GM23248 (cell line): ENCODE data around the gene TBC1D22A. TPM values are rescaled to one million over a fixed set of nuclear protein-coding genes. Genes with fewer than 3 reads are reported as not detected.
A peak's percentile ranks its signal among the peaks of the same experiment; 100 is the strongest.
"Not testable (repeated sequence)": the region's sequence is repeated elsewhere in the genome, so short reads cannot be mapped to it uniquely, and the experiment has no call there.

Experiments used
- DNase-seq: peaks from one replicate; pipeline ENCODE4 v3.0.0-alpha.2; 2015
- H2AFZ ChIP-seq: fragments of 200-600 bp; sonication (generic); 2 replicates; pipeline ENCODE4 v1.6.1; 2016; ENCODE audit warnings: antibody characterized with exemption
- H3F3A ChIP-seq: fragments of 200-600 bp; sonication (generic); 2 replicates; pipeline ENCODE4 v1.6.1; 2016; ENCODE audit warnings: mild to moderate bottlenecking, antibody characterized with exemption, mixed run types; ENCODE audit not compliant: insufficient read depth
- H3K27ac ChIP-seq: fragments of 200-600 bp; sonication (generic); 2 replicates; pipeline ENCODE4 v1.5.1; 2016; ENCODE audit warnings: mild to moderate bottlenecking
- H3K27me3 ChIP-seq: fragments of 200-600 bp; sonication (generic); replicated peaks from 2 replicates; pipeline ENCODE4 v1.6.1; 2016; ENCODE audit warnings: mild to moderate bottlenecking; ENCODE audit not compliant: insufficient read depth
- H3K36me3 ChIP-seq: fragments of 200-600 bp; sonication (generic); 2 replicates; pipeline ENCODE4 v1.6.1; 2016; ENCODE audit warnings: low read depth, mild to moderate bottlenecking
- H3K4me1 ChIP-seq: fragments of 200-600 bp; sonication (generic); 2 replicates; pipeline ENCODE4 v1.6.1; 2016; ENCODE audit warnings: mild to moderate bottlenecking; ENCODE audit not compliant: insufficient read depth
- H3K4me2 ChIP-seq: fragments of 200-600 bp; sonication (generic); one replicate; pipeline ENCODE4 v1.6.1; 2016; ENCODE audit warnings: mild to moderate bottlenecking; ENCODE audit not compliant: unreplicated experiment
- H3K4me3 ChIP-seq: fragments of 200-600 bp; sonication (generic); 2 replicates; pipeline ENCODE4 v1.5.1; 2016; ENCODE audit warnings: mild to moderate bottlenecking
- H3K79me2 ChIP-seq: fragments of 200-600 bp; sonication (generic); 2 replicates; pipeline ENCODE4 v1.6.1; 2016; ENCODE audit warnings: mild to moderate bottlenecking; ENCODE audit not compliant: insufficient read depth
- H3K9ac ChIP-seq: fragments of 200-600 bp; sonication (generic); 2 replicates; pipeline ENCODE4 v1.6.1; 2016; ENCODE audit warnings: mild to moderate bottlenecking
- H3K9me2 ChIP-seq: fragments of 200-600 bp; sonication (generic); 2 replicates; pipeline ENCODE4 v1.6.1; 2016; ENCODE audit warnings: mixed run types, mild to moderate bottlenecking, moderate library complexity; ENCODE audit not compliant: insufficient read depth
- H3K9me3 ChIP-seq: fragments of 200-600 bp; sonication (generic); one replicate; pipeline ENCODE4 v1.6.1; 2017; ENCODE audit warnings: low read depth
- H4K20me1 ChIP-seq: fragments of 200-600 bp; sonication (generic); 2 replicates; pipeline ENCODE4 v1.6.0; 2016; ENCODE audit not compliant: insufficient read depth
- EZH2 ChIP-seq: fragments of 200-600 bp; sonication (generic); IDR thresholded peaks from 2 replicates; pipeline ENCODE4 v1.6.1; 2018; ENCODE audit warnings: antibody characterized with exemption, mild to moderate bottlenecking; ENCODE audit not compliant: insufficient read depth, poor library complexity, severe bottlenecking
- EZH2phosphoT487 ChIP-seq: fragments of 200-600 bp; sonication (generic); IDR thresholded peaks from 2 replicates; pipeline ENCODE4 v1.6.1; 2018; ENCODE audit warnings: antibody characterized with exemption, moderate library complexity, mild to moderate bottlenecking, low read depth; ENCODE audit not compliant: insufficient read depth
- WGBS, 2 experiments: methylation state at CpG; one replicate each; pipeline ENCODE4 v1.1.6; 2015 to 2017; ENCODE audit warnings: low lambda C conversion rate in 2 of 2, low coverage in 1 of 2; ENCODE audit errors: missing lambda C conversion rate in 2 of 2; 5-methylcytosine and 5-hydroxymethylcytosine counted together
- in situ Hi-C: fragments of 300-500 bp; cut with MboI; formaldehyde crosslinking; loops from 2 replicates; pipeline ENCODE4 v1.15.0; 2020
- polyA plus RNA-seq: library from polyadenylated mRNA; unstranded; fragments of >200 nt; fragmentation: Nextera tagmentation; extraction: Ambion mirVana; gene quantifications from 2 replicates; pipeline ENCODE4 v1.2.1, GENCODE V29; 2016
- total RNA-seq: library from RNA; depleted of rRNA; stranded (reverse); fragments of >200 nt; shearing (Covaris generic); gene quantifications from 2 replicates; pipeline ENCODE4 v1.2.3, GENCODE V29; 2014

Gene TBC1D22A
- total and polyA plus RNA-seq, 2 experiments from 2014 or later: 12.3 to 16.9 TPM

GRCh38 chr22:46813816-46814597 is 51.6 kb downstream of the TBC1D22A start:
- no peak overlapping the region for H3K9ac ChIP-seq
- H3K36me3 ChIP-seq: no peaks in the 10 kb centered on the region
- no peak overlapping the region for H2AFZ ChIP-seq
- peaks cover 6% of the 10 kb centered on the region; the same call in 1 of the 2 replicates for H4K20me1 ChIP-seq
- no peaks in the 10 kb centered on the region for H3K9me2 ChIP-seq
- 83 to 87% methylated on average over 9 of the region's 9 CpGs for WGBS, 2 experiments
- H3K4me1 ChIP-seq: peaks cover 27% of the 10 kb centered on the region
- no peak overlapping the region for H3K4me2 ChIP-seq
- H3K4me3 ChIP-seq: no peak overlapping the region
- H3K79me2 ChIP-seq: peaks cover 45% of the 10 kb centered on the region
- peaks cover 25% of the 10 kb centered on the region for H3F3A ChIP-seq
- in situ Hi-C loops: no loop called here
- TF ChIP-seq EZH2phosphoT487: no peak
- no peak for TF ChIP-seq EZH2
- peak; percentile 58 for DNase-seq
- no peaks in the 10 kb centered on the region for H3K9me3 ChIP-seq
- no peaks in the 10 kb centered on the region for H3K27me3 ChIP-seq
- H3K27ac ChIP-seq: 0 out of 2 replicates have a peak overlapping the region, but pooled peaks have one; percentile 4

DNA sequence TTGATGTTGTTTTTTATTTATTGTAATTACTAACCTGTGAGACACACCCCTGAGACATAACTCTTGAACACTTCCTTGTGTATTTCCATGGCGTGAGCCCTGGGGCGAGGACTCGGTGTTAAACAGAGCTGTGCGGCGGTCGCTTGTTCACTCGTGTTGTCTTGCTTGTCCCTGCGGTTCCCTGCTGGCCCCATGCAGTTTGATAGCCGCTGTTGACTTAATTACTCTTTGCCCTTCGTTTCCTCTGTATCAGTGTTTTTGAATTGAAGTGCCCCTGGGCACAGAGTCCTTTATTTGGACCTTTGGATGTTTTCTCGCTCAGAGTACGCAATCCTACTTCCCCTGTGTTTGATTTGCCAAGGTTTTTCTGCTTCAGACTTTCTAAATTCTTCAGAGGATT is 52.7 kb downstream of the TBC1D22A start:
- in situ Hi-C loops: no loop called here
- no peak overlapping the region for H3K9ac ChIP-seq
- H3K4me2 ChIP-seq: no peak overlapping the region
- H3K4me1 ChIP-seq: peaks cover 27% of the 10 kb centered on the region
- H3K27ac ChIP-seq: no peak overlapping the region
- H3K79me2 ChIP-seq: peaks cover 45% of the 10 kb centered on the region
- TF ChIP-seq EZH2 (no peak), EZH2phosphoT487 (no peak)
- peaks cover 25% of the 10 kb centered on the region for H3F3A ChIP-seq
- no peaks in the 10 kb centered on the region for H3K36me3 ChIP-seq
- H3K9me2 ChIP-seq: no peaks in the 10 kb centered on the region
- no peaks in the 10 kb centered on the region for H3K9me3 ChIP-seq
- DNase-seq: no peak
- 94% methylated on average over 12 of the region's 12 CpGs for WGBS, 2 experiments
- H2AFZ ChIP-seq: no peak overlapping the region
- H4K20me1 ChIP-seq: peaks cover 6% of the 10 kb centered on the region; the same call in 1 of the 2 replicates
- no peak overlapping the region for H3K4me3 ChIP-seq
- no peaks in the 10 kb centered on the region for H3K27me3 ChIP-seq

DNA sequence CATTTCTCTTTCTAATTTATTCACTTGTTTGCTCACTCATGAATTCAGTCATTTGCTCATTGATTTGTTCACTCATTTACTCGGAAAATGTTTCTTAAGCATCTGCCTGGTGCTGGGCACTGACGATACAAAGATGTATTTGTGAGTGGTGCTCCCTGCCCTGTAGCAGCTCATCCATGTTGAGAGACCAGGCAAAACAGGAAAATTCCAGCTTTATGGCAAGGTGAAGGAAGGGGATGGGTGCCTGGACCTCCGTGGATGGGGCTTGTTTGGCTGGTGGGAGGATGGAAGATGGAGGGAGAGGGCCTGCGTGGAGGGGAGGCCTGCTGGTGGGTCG is 53.1 kb downstream of the TBC1D22A start:
- in situ Hi-C loops: no loop called here
- Histone ChIP-seq H3F3A (peaks cover 25% of the 10 kb centered on the region), H3K79me2 (peaks cover 47% of the 10 kb centered on the region), H3K9me3 (no peaks in the 10 kb centered on the region), H3K9ac (no peak overlapping the region), H4K20me1 (peaks cover 10% of the 10 kb centered on the region), H3K36me3 (no peaks in the 10 kb centered on the region), H3K4me3 (no peak overlapping the region), H3K27ac (no peak overlapping the region; the same call in 1 of the 2 replicates), H3K9me2 (no peaks in the 10 kb centered on the region), H3K4me2 (no peak overlapping the region), H3K27me3 (no peaks in the 10 kb centered on the region), H2AFZ (no peak overlapping the region), H3K4me1 (peaks cover 27% of the 10 kb centered on the region)
- DNase-seq: no peak
- TF ChIP-seq EZH2phosphoT487: no peak
- no peak for TF ChIP-seq EZH2
- WGBS, 2 experiments: 76 to 77% methylated on average over 4 to 5 of the region's 5 CpGs

- Histone ChIP-seq H3K9ac (peak overlapping the region; percentile 52), H3K36me3 (no peaks in the 10 kb centered on the region), H3K4me3 (no peak overlapping the region), H3K9me3 (no peaks in the 10 kb centered on the region), H3F3A (peaks cover 25% of the 10 kb centered on the region), H3K9me2 (no peaks in the 10 kb centered on the region), H3K4me2 (peak overlapping the region; percentile 34), H4K20me1 (peaks cover 16% of the 10 kb centered on the region), H3K79me2 (peaks cover 47% of the 10 kb centered on the region), H3K4me1 (peaks cover 27% of the 10 kb centered on the region), H3K27me3 (no peaks in the 10 kb centered on the region), H2AFZ (no peak overlapping the region), H3K27ac (peak overlapping the region; percentile 58)
- in situ Hi-C loops: no loop called here
- WGBS, 2 experiments: 26 to 35% methylated on average over 13 to 15 of the region's 15 CpGs
- TF ChIP-seq EZH2phosphoT487 (no peak), EZH2 (no peak)
- peak; percentile 71 for DNase-seq
Measured at GRCh38 chr22:46815896-46816731, 53.7 kb downstream of the TBC1D22A start.

GRCh38 chr22:46817390-46817789 is 54.9 kb downstream of the TBC1D22A start:
- H2AFZ ChIP-seq, H3K4me3 ChIP-seq, in situ Hi-C loops, H3K9ac ChIP-seq, H3K9me2 ChIP-seq, H3K36me3 ChIP-seq, H3K9me3 ChIP-seq, H3K4me2 ChIP-seq, DNase-seq, H3K27ac ChIP-seq, H3K27me3 ChIP-seq: not testable (repeated sequence)
- Histone ChIP-seq H3K79me2 (peaks cover 58% of the 10 kb centered on the region), H3F3A (peaks cover 25% of the 10 kb centered on the region), H4K20me1 (peaks cover 22% of the 10 kb centered on the region), H3K4me1 (peaks cover 27% of the 10 kb centered on the region)
- WGBS, 2 experiments: 97% methylated on average over 4 of the region's 4 CpGs
